NK-92 (cell line): Measurements from ENCODE around the gene SPATA18.
"Not testable (repeated sequence)": the region's sequence is repeated elsewhere in the genome, so short reads cannot be mapped to it uniquely, and the experiment has no call there.

Source experiments
- DNase-seq: peaks from one replicate; lab custom pipeline; 2025; ENCODE audit not compliant: unreplicated experiment; lab: John Stamatoyannopoulos, UW

The SPATA18 gene

DNA sequence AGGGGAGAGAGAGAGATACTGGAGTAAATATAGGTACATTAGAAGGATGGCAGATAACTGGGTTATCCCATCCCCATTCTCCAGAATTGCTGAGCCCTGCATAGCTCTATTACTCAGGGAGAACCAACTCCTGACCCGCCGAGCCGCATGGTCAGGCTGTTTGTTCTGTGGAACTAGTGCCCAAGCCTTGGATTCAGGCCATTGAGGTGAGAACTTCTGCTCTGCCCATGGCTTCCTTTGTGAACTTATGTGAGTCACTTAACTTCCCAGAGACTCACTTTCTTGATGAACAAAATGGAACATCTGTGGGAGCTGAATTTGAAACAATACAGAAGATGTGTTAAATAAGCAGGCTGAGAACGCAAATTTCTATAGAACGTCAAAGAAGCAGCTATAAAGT lies 54.2 kb downstream of the SPATA18 start:
- no peak for DNase-seq

DNA sequence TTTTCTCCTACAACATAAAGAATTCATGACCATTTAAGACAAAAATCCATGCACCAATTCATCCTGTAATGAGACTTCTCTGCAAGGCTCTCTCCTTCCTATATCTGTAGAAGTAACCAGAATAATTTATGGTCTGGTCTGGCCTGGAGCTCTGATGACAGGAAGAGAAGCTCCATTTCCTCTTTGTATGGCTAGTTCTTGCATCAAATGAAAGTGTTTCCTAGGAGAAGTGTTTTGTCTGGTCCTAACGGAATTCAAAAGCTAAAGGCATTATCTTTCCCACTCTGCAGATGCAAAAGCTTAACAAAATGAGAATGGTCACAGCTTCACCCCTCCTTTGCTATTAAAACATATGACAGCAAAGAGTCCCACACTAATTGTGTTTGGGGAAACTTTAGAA lies 55.1 kb downstream of the SPATA18 start:
- DNase-seq, result no peak

GRCh38 chr4:52106660-52107059 lies 55.6 kb downstream of the SPATA18 start:
- no peak for DNase-seq

DNA sequence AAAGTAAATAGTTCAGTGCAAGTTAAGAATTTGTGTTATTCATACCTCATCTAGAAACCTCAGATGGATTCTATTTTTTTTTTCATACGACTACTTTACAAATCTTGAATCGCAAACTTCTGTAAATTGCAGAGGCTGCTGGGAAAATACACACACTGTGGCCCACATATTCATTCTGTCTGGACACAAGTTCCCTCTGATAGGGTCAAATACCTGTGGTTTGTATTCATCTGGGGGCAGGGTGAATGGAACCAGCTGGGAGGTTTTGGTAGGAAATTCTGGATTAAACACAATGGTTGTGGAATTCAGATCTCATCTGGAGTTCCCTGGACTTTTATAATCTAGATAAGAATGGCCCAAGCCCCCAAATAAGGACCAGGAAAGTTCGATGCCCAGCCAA lies 56.2 kb downstream of the SPATA18 start:
- no peak for DNase-seq

GRCh38 chr4:52107745-52108144 lies 56.6 kb downstream of the SPATA18 start:
- DNase-seq, result no peak

DNA sequence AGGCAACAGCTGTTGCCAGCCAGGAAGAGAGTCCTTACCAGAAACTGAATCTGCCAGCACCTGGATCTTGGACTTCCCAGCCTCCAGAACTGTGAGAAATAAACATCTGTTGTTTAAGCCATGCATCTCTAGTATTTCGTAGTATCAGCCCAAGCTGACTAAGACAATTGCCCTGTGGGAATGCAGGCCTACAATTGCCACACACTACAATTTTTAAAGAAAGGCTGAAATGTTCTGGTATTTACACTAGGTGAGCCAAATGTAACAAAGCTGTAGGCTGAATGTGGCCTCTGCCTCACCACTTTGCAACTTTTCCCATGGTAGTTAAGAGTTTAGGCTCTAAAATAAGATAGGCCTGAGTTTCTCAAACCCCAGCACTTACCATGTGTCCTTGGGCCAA lies 59.1 kb downstream of the SPATA18 start:
- no peak for DNase-seq

DNA sequence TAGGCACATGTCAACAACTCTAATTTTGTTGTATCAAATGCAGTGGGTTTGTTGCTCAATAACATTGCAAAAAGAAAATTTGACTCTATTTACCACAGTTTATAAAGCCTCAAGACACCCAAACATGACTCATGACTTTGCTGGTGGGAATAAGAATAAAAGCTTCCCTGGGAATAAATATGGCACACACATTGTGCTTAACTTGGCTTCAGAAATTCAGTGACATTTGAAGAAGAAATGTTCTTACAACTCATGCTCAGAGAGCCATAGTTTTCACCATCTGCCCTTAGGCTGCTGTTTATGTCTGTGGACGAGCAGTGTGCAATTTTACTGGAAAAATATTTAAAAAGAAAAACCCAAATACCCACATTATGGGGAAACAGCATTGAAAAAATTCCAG lies 60.9 kb downstream of the SPATA18 start:
- DNase-seq, result no peak

DNA sequence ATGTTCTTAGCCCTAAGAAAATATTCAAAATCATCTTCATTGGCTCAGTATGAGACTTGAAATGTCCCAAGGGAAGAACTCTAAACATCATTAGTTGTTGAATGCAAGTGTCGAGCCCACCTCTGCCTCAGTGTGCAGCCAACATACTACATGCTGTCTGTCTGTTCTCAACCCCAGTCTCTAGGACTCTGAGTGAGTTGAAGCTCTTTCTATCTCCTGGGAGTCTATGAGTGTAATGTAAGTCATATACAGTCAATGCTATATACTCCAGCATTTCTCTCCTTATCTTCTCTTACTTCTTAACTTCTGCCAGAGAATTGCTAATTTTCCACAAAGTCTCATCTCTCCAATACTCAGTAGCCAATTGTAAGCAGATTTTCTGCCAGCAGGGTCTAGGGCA lies 61.3 kb downstream of the SPATA18 start:
- DNase-seq, result no peak

DNA sequence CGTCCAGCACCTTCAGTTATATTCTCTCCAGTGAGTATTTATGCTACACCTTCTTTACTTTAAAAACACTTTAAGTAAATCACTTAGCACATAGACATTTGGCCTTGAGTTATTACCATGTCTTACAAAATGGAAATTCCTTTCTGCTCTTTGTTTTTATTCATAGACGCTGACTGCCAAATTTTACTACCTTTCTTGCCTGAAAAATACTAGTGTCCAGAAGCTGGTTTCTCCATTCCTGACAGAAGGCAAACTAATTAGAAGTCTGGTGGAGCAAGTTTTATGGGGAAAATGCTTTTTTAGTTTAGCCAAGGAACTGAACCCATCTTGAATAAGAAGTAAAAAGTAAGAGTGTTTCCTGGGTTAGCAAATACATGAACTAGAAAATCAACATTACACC lies 65.5 kb downstream of the SPATA18 start:
- DNase-seq, result no peak

DNA sequence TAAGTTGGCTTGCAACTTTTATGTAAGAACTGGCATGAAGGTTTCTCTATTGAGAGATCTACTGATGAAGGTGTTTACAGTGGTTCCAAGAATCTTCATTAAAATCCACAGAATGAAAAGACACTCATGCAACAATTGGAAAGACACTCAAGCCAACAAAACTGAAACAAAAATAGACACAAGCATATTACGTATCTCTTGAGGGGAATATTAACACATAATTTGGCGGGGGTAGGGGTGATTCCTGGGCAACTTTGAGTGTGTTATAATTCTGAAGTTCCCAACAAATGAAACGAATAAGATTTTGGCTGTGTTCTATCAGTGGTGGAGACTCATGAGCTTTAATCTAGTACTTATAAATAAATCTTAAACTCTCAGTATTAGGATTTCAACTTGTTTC lies 75.1 kb downstream of the SPATA18 start:
- DNase-seq, result no peak

GRCh38 chr4:52126966-52127365 lies 75.9 kb downstream of the SPATA18 start:
- DNase-seq, result no peak

DNA sequence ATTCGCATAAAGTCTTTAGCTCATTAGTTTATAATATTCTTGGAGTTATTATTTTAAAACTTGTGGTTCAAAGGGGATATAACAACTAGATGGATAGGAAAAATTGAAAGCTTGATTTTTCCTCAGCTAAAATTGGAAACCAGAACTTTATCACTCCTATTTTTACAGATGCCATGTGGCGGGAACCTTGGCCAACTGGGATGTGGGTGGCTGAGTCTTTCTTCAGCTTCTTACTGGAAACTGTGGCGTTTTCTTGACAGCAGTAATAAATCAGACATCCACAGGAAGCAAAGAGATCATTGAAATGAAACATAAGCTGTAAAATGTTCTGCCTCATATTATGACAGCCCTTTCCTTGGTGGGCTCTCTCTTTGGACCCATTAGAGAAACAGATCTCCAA lies 84.1 kb downstream of the SPATA18 start:
- DNase-seq, result no peak

- not testable (repeated sequence) for DNase-seq
Measured at GRCh38 chr4:52137152-52137551, 86.0 kb downstream of the SPATA18 start.

GRCh38 chr4:52142816-52143215 lies 91.7 kb downstream of the SPATA18 start:
- DNase-seq, result no peak

- DNase-seq, result no peak
Measured at GRCh38 chr4:52143815-52144214, 92.7 kb downstream of the SPATA18 start.

GRCh38 chr4:52144372-52144771 lies 93.3 kb downstream of the SPATA18 start:
- DNase-seq, result no peak
